Heart left ventricle (tissue), 16 donors: Measurements from ENCODE around the gene CHST7. TPM values are rescaled to one million over a fixed set of nuclear protein-coding genes. Genes with fewer than 3 reads are reported as not detected.

Experiments
- ATAC-seq, 4 donors: fragments of 200-7000 bp; cut with Tn5 transposase; one replicate each; pipeline ENCODE4 v1.9.1; 2020 to 2022; ENCODE audit warnings: moderate library complexity in 4 of 4, mild to moderate bottlenecking in 3 of 4, moderate number of reproducible peaks in 1 of 4
- DNase-seq, 5 donors: peaks; one replicate each; pipeline ENCODE4 v3.0.0-alpha.2; 2020
- H3K27ac ChIP-seq, 12 donors: fragments of 200-600 bp; sonication (generic) in 4 of 12; one replicate each; pipeline versions ENCODE4 v1.5.0 to v1.8.0; 2016 to 2022; ENCODE audit warnings: mild to moderate bottlenecking in 2 of 12
- H3K27me3 ChIP-seq, 9 donors: fragments of 200-600 bp; sonication (generic) in 2 of 9; one replicate each; pipeline versions ENCODE4 v1.5.1 to v1.8.0; 2016 to 2022; ENCODE audit warnings: mild to moderate bottlenecking in 3 of 9
- H3K36me3 ChIP-seq, 9 donors: fragments of 200-600 bp; sonication (generic) in 2 of 9; one replicate each; pipeline versions ENCODE4 v1.5.0 to v1.8.0; 2018 to 2022; ENCODE audit warnings: mild to moderate bottlenecking in 2 of 9
- H3K4me1 ChIP-seq, 12 donors: fragments of 200-600 bp; sonication (generic) in 4 of 12; one replicate each; pipeline versions ENCODE4 v1.5.0 to v1.8.0; 2016 to 2022; ENCODE audit warnings: mild to moderate bottlenecking in 3 of 12
- H3K4me3 ChIP-seq, 12 donors: fragments of 200-600 bp; sonication (generic) in 4 of 12; one replicate each; pipeline versions ENCODE4 v1.5.0 to v1.8.0; 2017 to 2022; ENCODE audit warnings: mild to moderate bottlenecking in 9 of 12, moderate library complexity in 4 of 12
- H3K9me3 ChIP-seq, 12 donors: fragments of 200-600 bp; sonication (generic) in 4 of 12; one replicate each; pipeline versions ENCODE4 v1.5.0 to v1.8.0; 2016 to 2022; ENCODE audit warnings: mild to moderate bottlenecking in 1 of 12
- CTCF ChIP-seq, 12 donors: fragments of 200-600 bp; sonication (generic) in 4 of 12; IDR thresholded peaks; one replicate each; pipeline versions ENCODE4 v1.5.0 to v1.8.0; 2018 to 2022; ENCODE audit warnings: antibody characterized with exemption in 12 of 12, mild to moderate bottlenecking in 5 of 12
- POLR2A ChIP-seq, 2 donors: fragments of 450-650 bp; IDR thresholded peaks; one replicate each; pipeline ENCODE4 v1.6.1; 2017; ENCODE audit warnings: antibody characterized with exemption in 2 of 2, mild to moderate bottlenecking in 2 of 2, moderate library complexity in 2 of 2
- WGBS, 4 donors: extraction: QIAGEN DNeasy Blood & Tissue Kit in 2 of 4; methylation state at CpG; one replicate each; pipeline versions ENCODE4 v1.1.5 to v1.1.7; 2013 to 2018; 5-methylcytosine and 5-hydroxymethylcytosine counted together
- intact Hi-C, 10 donors: fragments of 100-400 bp; cut with DNase I; formaldehyde crosslinking; loops; one replicate each; pipeline versions ENCODE4 v1.11.1 to v1.14.2; 2022
- polyA plus RNA-seq, 2 donors: library from polyadenylated mRNA; stranded (reverse); fragments of 200-250 nt; gene quantifications; one replicate each; pipeline ENCODE4 v1.2.3, GENCODE V29; 2013
- total RNA-seq, 9 donors: library from RNA; depleted of rRNA in 2 of 9; stranded (reverse); fragments of >200 nt in 2 of 9; fragmentation: NEBNext Ultra II Directional in 3 of 9; extraction: Animal tissue kit (Norgen Biotek cat#: 25700) in 3 of 9; gene quantifications; one replicate each; pipeline versions ENCODE4 v1.1.0 to v1.2.4, GENCODE V29; 2016 to 2023
- donor health status: ischemic (EF 13 %, LVEDD 7.1; RV severe dilation, severe dysfunction).
- donor health status: healthy with polysubstance abuse.
- donor health status: DM: no; HTN: yes; CAD: no.
- donor health status: DM: no; HTN: no; CAD: no.
- donor health status: ischemic (EF 25% LVEDD 6.9; RV normal size, moderate dysfunction).
- donor health status: ischemic (EF 25% LVEDD 5.7; RV mildly dilated, moderate dysfunction).
- donor health status: healthy.
- donor health status: DM: yes; HTN: yes; CAD: no.
- donor health status: ischemic (EF 35%, LVEDD 5.7; RV mildly dilated, moderate dysfunction).
- donor health status: nonischemic (EF 11% LVEDD 7.7; RV severe dilation, severe dysfunction).
- donor health status: DM: yes; HTN: yes; CAD: no.
- donor health status: PGD.
- donor health status: ischemic (EF 29% LVEDD 5.4; RV normal size, mild dysfunction).
- donor health status: nonischemic (EF 23%, LVEDD 6.1; RV moderate dilation, normal function).

The CHST7 gene
- total and polyA plus RNA-seq, 11 donors, result 3.6 to 41.8 (median 15.0) TPM

DNA sequence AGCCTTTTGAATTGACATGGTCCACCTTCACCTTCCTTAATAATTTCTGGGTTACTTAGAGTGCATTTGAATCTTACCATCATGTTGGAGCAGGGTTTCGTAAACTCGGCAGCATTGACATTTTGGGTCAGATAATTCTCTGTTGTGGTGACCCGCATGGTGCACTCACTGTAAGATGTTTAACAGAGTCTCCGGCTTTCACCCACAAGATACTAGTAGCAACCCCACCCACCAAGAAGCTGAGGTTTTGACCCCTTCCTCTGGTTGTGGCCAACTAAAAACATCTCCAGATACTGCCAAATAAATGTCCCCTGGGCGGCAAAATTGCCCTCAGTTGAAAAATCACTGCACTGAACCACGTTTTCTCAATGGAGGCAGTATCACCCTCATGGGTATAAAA, 62.7 kb downstream of the CHST7 start:
- no peaks in the 10 kb centered on the region for H3K9me3 ChIP-seq
- 72 to 88% (median 78%) methylated on average over 6 of the region's 6 CpGs for WGBS, 4 donors
- no peak for DNase-seq

GRCh38 chrX:46637938-46638337, 64.4 kb downstream of the CHST7 start:
- intact Hi-C loops, result no loop called here
- no peak for TF ChIP-seq CTCF (IDR thresholded peaks at IDR 0.05)
- TF ChIP-seq POLR2A (IDR thresholded peaks at IDR 0.05), result no peak
- WGBS, 4 donors, result 35 to 73% (median 52%) methylated on average over 2 of the region's 2 CpGs

More for the DNA sequence above, 62.7 kb downstream of the CHST7 start:
- TF ChIP-seq CTCF (IDR thresholded peaks at IDR 0.05) (no peak), POLR2A (IDR thresholded peaks at IDR 0.05) (no peak)
- H3K27me3 ChIP-seq, result peaks cover 0 to 13% (median 0%) of the 10 kb centered on the region in 9 donors
- no peak overlapping the region for H3K4me3 ChIP-seq
- H3K36me3 ChIP-seq, result no peaks in the 10 kb centered on the region
- intact Hi-C loops, result no loop called here
- H3K4me1 ChIP-seq, result peaks cover 0 to 7% (median 1%) of the 10 kb centered on the region in 12 donors
- ATAC-seq, result no peak
- no peak overlapping the region for H3K27ac ChIP-seq

DNA sequence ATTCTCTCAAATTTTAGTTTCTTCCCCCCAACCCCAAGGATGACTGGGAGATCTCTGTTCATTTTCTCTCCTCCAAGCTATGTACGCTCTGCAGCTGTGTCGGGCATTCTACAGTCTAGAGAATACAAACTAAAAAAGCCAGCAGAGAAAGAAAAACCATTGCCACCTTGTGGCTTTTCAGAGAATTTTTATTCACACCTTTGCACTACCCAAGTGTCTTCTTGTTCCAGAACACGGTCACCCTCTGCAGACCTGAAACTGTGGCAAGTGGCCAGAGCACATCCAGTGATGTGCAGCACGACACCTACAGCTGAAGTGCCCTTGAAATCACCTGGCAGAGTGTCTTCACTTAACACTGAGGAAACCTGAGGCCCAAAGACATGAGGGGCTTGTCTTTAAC, 68.6 kb downstream of the CHST7 start:
- Histone ChIP-seq H3K4me1 (peaks cover 0 to 3% (median 0%) of the 10 kb centered on the region in 12 donors), H3K27me3 (peaks cover 0 to 3% (median 0%) of the 10 kb centered on the region in 9 donors), H3K36me3 (no peaks in the 10 kb centered on the region), H3K9me3 (no peaks in the 10 kb centered on the region), H3K4me3 (no peak overlapping the region), H3K27ac (no peak overlapping the region)
- DNase-seq (peak in 2 of 5 donors; percentile 17 to 37), ATAC-seq (peak; percentile 83 to 93 (median 86))
- TF ChIP-seq CTCF (IDR thresholded peaks at IDR 0.05), result peak; percentile 23 to 68 (median 52)
- TF ChIP-seq POLR2A (IDR thresholded peaks at IDR 0.05), result no peak
- intact Hi-C loops, result loop anchor here (1.0 to 5.0 kb wide), 6 partner anchors 66 to 85 kb away; partner anchors contain the start of gene CHST7 (in 7 of the 10)
- WGBS, 4 donors, result 13 to 55% (median 30%) methylated on average over 4 of the region's 4 CpGs

More at GRCh38 chrX:46637938-46638337, 64.4 kb downstream of the CHST7 start:
- Histone ChIP-seq H3K27me3 (peaks cover 0 to 9% (median 0%) of the 10 kb centered on the region in 9 donors), H3K4me3 (no peak overlapping the region), H3K36me3 (no peaks in the 10 kb centered on the region), H3K9me3 (no peaks in the 10 kb centered on the region), H3K4me1 (peaks cover 0 to 5% (median 1%) of the 10 kb centered on the region in 12 donors), H3K27ac (no peak overlapping the region)
- DNase-seq, result no peak
- ATAC-seq, result no peak

DNA sequence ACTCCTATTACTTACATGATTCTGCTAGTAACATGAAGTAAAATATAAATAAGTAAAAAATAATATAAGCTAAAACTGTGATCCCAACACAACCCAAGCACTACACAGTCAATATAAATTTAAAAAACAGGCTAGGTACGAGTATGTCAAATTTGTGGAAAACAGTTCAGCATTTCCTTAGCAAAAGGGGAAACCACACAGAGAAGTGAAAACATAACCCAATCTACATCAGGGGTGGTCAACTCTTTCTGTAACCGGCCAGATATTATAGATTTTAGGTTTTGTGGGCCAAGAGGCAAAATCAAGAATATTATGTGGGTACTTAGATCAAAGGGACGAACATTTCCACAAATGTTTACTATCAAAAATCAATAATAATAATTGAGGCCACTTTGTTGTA, 70.1 kb downstream of the CHST7 start:
- intact Hi-C loops, result loop anchor here in 9 of 10 donors (2.0 to 5.0 kb wide), 4 partner anchors 69 to 86 kb away; partner anchors contain the start of gene CHST7 (in 7 of the 9)
- ATAC-seq, result no peak
- peaks cover 0 to 13% (median 0%) of the 10 kb centered on the region in 9 donors for H3K27me3 ChIP-seq

More for the DNA sequence above, 70.1 kb downstream of the CHST7 start:
- Histone ChIP-seq H3K27ac (no peak overlapping the region), H3K9me3 (no peaks in the 10 kb centered on the region), H3K4me1 (peaks cover 0 to 5% (median 0%) of the 10 kb centered on the region in 12 donors), H3K4me3 (no peak overlapping the region), H3K36me3 (no peaks in the 10 kb centered on the region)
- WGBS, 4 donors, result 54 to 92% (median 75%) methylated on average over 3 of the region's 3 CpGs
- DNase-seq, result no peak
- TF ChIP-seq CTCF (IDR thresholded peaks at IDR 0.05) (no peak), POLR2A (IDR thresholded peaks at IDR 0.05) (no peak)
